Fibroblast of lung (primary cell): ENCODE measurements around the gene EFCC1. TPM values are rescaled to one million over a fixed set of nuclear protein-coding genes. Genes with fewer than 3 reads are reported as not detected.
A peak's percentile ranks its signal among the peaks of the same experiment; 100 is the strongest.

ENCODE experiments used
- DNase-seq, 2 donors: peaks; one replicate each; pipeline versions ENCODE4 v3.0.0 to v3.0.0-alpha.2; 2010; ENCODE audit warnings: low read depth in 2 of 2
- H2AFZ ChIP-seq: 2 replicates; pipeline ENCODE4 v1.5.1; 2012; ENCODE audit warnings: low read length, control low read depth, inconsistent platforms
- H3K27ac ChIP-seq: 2 replicates; pipeline ENCODE4 v1.5.1; 2011; ENCODE audit warnings: low read length, control low read depth; ENCODE audit not compliant: insufficient read depth
- H3K27me3 ChIP-seq: 2 replicates; pipeline ENCODE4 v1.5.1; 2011; ENCODE audit warnings: mild to moderate bottlenecking, low read length; ENCODE audit not compliant: control insufficient read depth, insufficient read depth
- H3K36me3 ChIP-seq: 2 replicates; pipeline ENCODE4 v1.5.1; 2011; ENCODE audit warnings: low read length; ENCODE audit not compliant: control insufficient read depth, insufficient read depth
- H3K4me1 ChIP-seq: 2 replicates; pipeline ENCODE4 v1.5.1; 2011; ENCODE audit warnings: low read length; ENCODE audit not compliant: control insufficient read depth, insufficient read depth; ENCODE audit errors: extremely low read depth
- H3K4me2 ChIP-seq: 2 replicates; pipeline ENCODE4 v1.5.1; 2011; ENCODE audit warnings: low read length, control low read depth; ENCODE audit not compliant: insufficient read depth; ENCODE audit errors: extremely low read depth
- H3K4me3 ChIP-seq, 4 experiments: fragments of 200-600 bp in 1 of 4; sonication (generic) in 1 of 4; replicated peaks in 1 of 4; 2 replicates each; pipeline ENCODE4 v1.5.1; 2011 to 2016; ENCODE audit warnings: low read length in 4 of 4, low read depth in 3 of 4, mild to moderate bottlenecking in 3 of 4, control low read depth in 2 of 4, inconsistent platforms in 1 of 4, mixed read lengths in 1 of 4; ENCODE audit not compliant: insufficient read depth in 1 of 4; ENCODE audit errors: control extremely low read depth in 1 of 4
- H3K79me2 ChIP-seq: 2 replicates; pipeline ENCODE4 v1.5.1; 2012; ENCODE audit warnings: mild to moderate bottlenecking, low read length, inconsistent platforms; ENCODE audit not compliant: control insufficient read depth, insufficient read depth
- H3K9ac ChIP-seq: 2 replicates; pipeline ENCODE4 v1.5.1; 2011; ENCODE audit warnings: mild to moderate bottlenecking, low read length, control low read depth; ENCODE audit not compliant: insufficient read depth
- H3K9me3 ChIP-seq: 2 replicates; pipeline ENCODE4 v1.5.1; 2012; ENCODE audit warnings: low read depth, low read length; ENCODE audit not compliant: control insufficient read depth, insufficient read depth
- H4K20me1 ChIP-seq: 2 replicates; pipeline ENCODE4 v1.5.1; 2011; ENCODE audit warnings: low read length; ENCODE audit not compliant: control insufficient read depth, insufficient read depth; ENCODE audit errors: extremely low read depth
- CTCF ChIP-seq, 2 donors: IDR thresholded peaks in 1 of 2; conservative IDR thresholded peaks in 1 of 2; 1 replicate in 1 of 2; 2 replicates in 1 of 2; pipeline ENCODE4 v1.5.1; 2011 to 2012; ENCODE audit warnings: low read length in 2 of 2, control low read depth in 1 of 2, inconsistent platforms in 1 of 2, low read depth in 1 of 2, mild to moderate bottlenecking in 1 of 2
- EZH2 ChIP-seq: IDR thresholded peaks from 2 replicates; pipeline ENCODE4 v1.5.1; 2012; ENCODE audit warnings: low read length, control low read depth, mild to moderate bottlenecking; ENCODE audit errors: missing control alignments
- polyA plus RNA-seq, 2 donors: library from polyadenylated mRNA; depleted of rRNA in 1 of 2; stranded (reverse) in 1 of 2; unstranded in 1 of 2; fragments of >200 nt; gene quantifications; 2 replicates each; pipeline ENCODE4 v1.2.1, GENCODE V29; 2011 to 2012; ENCODE audit warnings: missing spikeins in 1 of 2
- total RNA-seq: library from RNA; depleted of rRNA; stranded (reverse); fragments of >200 nt; gene quantifications from 2 replicates; pipeline ENCODE4 v1.2.1, GENCODE V29; 2014

The EFCC1 gene
- total and polyA plus RNA-seq, 2 donors (not counting 1 experiment from before 2014, with no cell fraction given) = not detected

- Histone ChIP-seq H3K27me3 (no peaks in the 10 kb centered on the region), H4K20me1 (no peaks in the 10 kb centered on the region), H3K9ac (no peak overlapping the region), H3K4me3 (no peak overlapping the region), H3K9me3 (no peaks in the 10 kb centered on the region), H3K36me3 (no peaks in the 10 kb centered on the region), H3K4me2 (no peak overlapping the region), H3K79me2 (no peaks in the 10 kb centered on the region), H3K4me1 (peaks cover 7% of the 10 kb centered on the region), H3K27ac (no peak overlapping the region), H2AFZ (peak overlapping the region; percentile 31)
- no peak for DNase-seq
- TF ChIP-seq EZH2 (no peak), CTCF (conservative IDR thresholded peaks at IDR 0.05 in 1 of 2, IDR thresholded peaks at IDR 0.05 in 1 of 2; ENCODE audit: low read depth in 1 of 2, low read length in 2 of 2) (no peak)
These were observed 16.4 kb downstream of the EFCC1 start for GRCh38 chr3:129017484-129017899.

GRCh38 chr3:129018271-129018670 is 17.2 kb downstream of the EFCC1 start:
- no peak overlapping the region for H2AFZ ChIP-seq
- H3K4me1 ChIP-seq = peaks cover 7% of the 10 kb centered on the region
- no peak overlapping the region for H3K4me3 ChIP-seq
- H3K9ac ChIP-seq = no peak overlapping the region
- H4K20me1 ChIP-seq = no peaks in the 10 kb centered on the region
- TF ChIP-seq CTCF (conservative IDR thresholded peaks at IDR 0.05 in 1 of 2, IDR thresholded peaks at IDR 0.05 in 1 of 2; ENCODE audit: low read depth in 1 of 2, low read length in 2 of 2) (no peak), EZH2 (no peak)
- no peak overlapping the region for H3K4me2 ChIP-seq
- no peak overlapping the region for H3K27ac ChIP-seq
- H3K27me3 ChIP-seq = no peaks in the 10 kb centered on the region
- no peaks in the 10 kb centered on the region for H3K79me2 ChIP-seq
- H3K9me3 ChIP-seq = no peaks in the 10 kb centered on the region
- H3K36me3 ChIP-seq = no peaks in the 10 kb centered on the region
- no peak for DNase-seq

GRCh38 chr3:129018751-129019150 is 17.6 kb downstream of the EFCC1 start:
- no peak overlapping the region for H3K27ac ChIP-seq
- H3K36me3 ChIP-seq = no peaks in the 10 kb centered on the region
- H3K79me2 ChIP-seq = no peaks in the 10 kb centered on the region
- H3K9me3 ChIP-seq = no peaks in the 10 kb centered on the region
- no peak overlapping the region for H3K9ac ChIP-seq
- H3K27me3 ChIP-seq = no peaks in the 10 kb centered on the region
- H3K4me3 ChIP-seq = no peak overlapping the region
- no peak for DNase-seq
- no peak overlapping the region for H2AFZ ChIP-seq
- no peak overlapping the region for H3K4me2 ChIP-seq
- TF ChIP-seq EZH2 = no peak
- TF ChIP-seq CTCF (conservative IDR thresholded peaks at IDR 0.05 in 1 of 2, IDR thresholded peaks at IDR 0.05 in 1 of 2; ENCODE audit: low read depth in 1 of 2, low read length in 2 of 2) = no peak
- no peaks in the 10 kb centered on the region for H4K20me1 ChIP-seq
- peaks cover 7% of the 10 kb centered on the region for H3K4me1 ChIP-seq
